Measurements from ENCODE around the gene TPST2.

Gene TPST2

GRCh38 chr22:26589845-26590736 is at the start of gene TPST2:
TSS of gene TPST2 (minus strand) at chr22:26590132. CDS start at chr22:26541630, 48,502 bp downstream.
- peaks cover 10% of the 10 kb centered on the region for H3K9me3 Mint-ChIP-seq
- no peak within 1 kb of the TSS for H3K27ac Mint-ChIP-seq
- DNase-seq, result peak; percentile 83
- TF ChIP-seq CTCF (IDR thresholded peaks at IDR 0.05), result no peak
- H3K36me3 Mint-ChIP-seq (ENCODE audit: low read depth), result peaks cover 9% of the 10 kb centered on the region
- peaks cover 14% of the 10 kb centered on the region for H3K27me3 Mint-ChIP-seq (ENCODE audit: low read depth, poor library complexity)
- peak within 1 kb of the TSS; percentile 88 for H3K4me3 Mint-ChIP-seq
- no peaks in the 10 kb centered on the region for H3K4me1 Mint-ChIP-seq

GRCh38 chr22:26636296-26636695 is 46.4 kb upstream of the TPST2 start:
- peaks cover 33% of the 10 kb centered on the region for H3K4me1 Mint-ChIP-seq
- H3K9me3 Mint-ChIP-seq, result no peaks in the 10 kb centered on the region
- peaks cover 11% of the 10 kb centered on the region for H3K27me3 Mint-ChIP-seq (ENCODE audit: low read depth, poor library complexity)
- no peak overlapping the region for H3K4me3 Mint-ChIP-seq
- H3K36me3 Mint-ChIP-seq (ENCODE audit: low read depth), result no peaks in the 10 kb centered on the region
- no peak for DNase-seq
- no peak overlapping the region for H3K27ac Mint-ChIP-seq
- no peak for TF ChIP-seq CTCF (IDR thresholded peaks at IDR 0.05)

GRCh38 chr22:26635117-26635516 is 45.2 kb upstream of the TPST2 start:
- Mint-ChIP-seq H3K4me3 (no peak overlapping the region), H3K27me3 (ENCODE audit: low read depth, poor library complexity) (peaks cover 9% of the 10 kb centered on the region), H3K27ac (no peak overlapping the region), H3K4me1 (peaks cover 23% of the 10 kb centered on the region), H3K36me3 (ENCODE audit: low read depth) (no peaks in the 10 kb centered on the region), H3K9me3 (peaks cover 8% of the 10 kb centered on the region)
- no peak for TF ChIP-seq CTCF (IDR thresholded peaks at IDR 0.05)
- DNase-seq, result no peak

GRCh38 chr22:26634189-26634588 is 44.3 kb upstream of the TPST2 start:
- no peak for TF ChIP-seq CTCF (IDR thresholded peaks at IDR 0.05)
- H3K36me3 Mint-ChIP-seq (ENCODE audit: low read depth), result no peaks in the 10 kb centered on the region

GRCh38 chr22:26632422-26633155 is 42.7 kb upstream of the TPST2 start:
- TF ChIP-seq CTCF (IDR thresholded peaks at IDR 0.05), result no peak
- Mint-ChIP-seq H3K27me3 (ENCODE audit: low read depth, poor library complexity) (peaks cover 14% of the 10 kb centered on the region), H3K27ac (peak overlapping the region; percentile 4), H3K36me3 (ENCODE audit: low read depth) (no peaks in the 10 kb centered on the region), H3K4me3 (no peak overlapping the region), H3K9me3 (peaks cover 8% of the 10 kb centered on the region), H3K4me1 (peaks cover 15% of the 10 kb centered on the region)
- DNase-seq, result no peak

More at GRCh38 chr22:26634189-26634588, 44.3 kb upstream of the TPST2 start:
- peaks cover 7% of the 10 kb centered on the region for H3K27me3 Mint-ChIP-seq (ENCODE audit: low read depth, poor library complexity)
- H3K9me3 Mint-ChIP-seq, result peaks cover 8% of the 10 kb centered on the region
- H3K4me1 Mint-ChIP-seq, result peaks cover 20% of the 10 kb centered on the region
- no peak overlapping the region for H3K27ac Mint-ChIP-seq
- no peak for DNase-seq
- H3K4me3 Mint-ChIP-seq, result no peak overlapping the region
